RWPE2 (cell line): ENCODE results near the gene OR5B21.

Experiments used
- ATAC-seq: fragments of 200-7000 bp; cut with Tn5 transposase; 3 replicates; pipeline ENCODE4 v1.9.1; 2021; ENCODE audit warnings: low read depth
- DNase-seq: peaks from one replicate; pipeline ENCODE4 v3.0.0-alpha.2; 2020; ENCODE audit warnings: low spot score
- H3K27ac ChIP-seq: fragments of 450-650 bp; 2 replicates; pipeline ENCODE4 v1.5.1; 2017; ENCODE audit warnings: mild to moderate bottlenecking; ENCODE audit not compliant: poor library complexity, severe bottlenecking
- H3K27me3 ChIP-seq: fragments of 250-450 bp; sonication (Bioruptor Pico); 2 replicates; pipeline ENCODE4 v1.5.1; 2021; ENCODE audit warnings: mild to moderate bottlenecking, moderate library complexity; ENCODE audit not compliant: insufficient read depth, poor library complexity, severe bottlenecking
- H3K36me3 ChIP-seq: fragments of 250-450 bp; sonication (Bioruptor Pico); 2 replicates; pipeline ENCODE4 v1.5.1; 2020; ENCODE audit warnings: low read depth, mild to moderate bottlenecking, moderate library complexity
- H3K4me1 ChIP-seq: fragments of 250-450 bp; sonication (Bioruptor Pico); 2 replicates; pipeline ENCODE4 v1.5.1; 2021; ENCODE audit warnings: mild to moderate bottlenecking, moderate library complexity; ENCODE audit not compliant: insufficient read depth, poor library complexity, severe bottlenecking
- H3K4me3 ChIP-seq: fragments of 250-450 bp; sonication (Bioruptor Pico); 2 replicates; pipeline ENCODE4 v1.5.1; 2021; ENCODE audit warnings: mild to moderate bottlenecking, moderate library complexity; ENCODE audit not compliant: severe bottlenecking
- H3K9me3 ChIP-seq: fragments of 250-450 bp; sonication (Bioruptor Pico); 2 replicates; pipeline ENCODE4 v1.5.1; 2021; ENCODE audit warnings: mild to moderate bottlenecking, moderate library complexity; ENCODE audit not compliant: severe bottlenecking
- TF ChIP-seq, protein P1 (sequence below): fragments of 450-650 bp; IDR thresholded peaks from one replicate; pipeline ENCODE4 v1.5.1; 2017; ENCODE audit warnings: mild to moderate bottlenecking, moderate library complexity; ENCODE audit not compliant: poor library complexity, severe bottlenecking

The OR5B21 gene

DNA sequence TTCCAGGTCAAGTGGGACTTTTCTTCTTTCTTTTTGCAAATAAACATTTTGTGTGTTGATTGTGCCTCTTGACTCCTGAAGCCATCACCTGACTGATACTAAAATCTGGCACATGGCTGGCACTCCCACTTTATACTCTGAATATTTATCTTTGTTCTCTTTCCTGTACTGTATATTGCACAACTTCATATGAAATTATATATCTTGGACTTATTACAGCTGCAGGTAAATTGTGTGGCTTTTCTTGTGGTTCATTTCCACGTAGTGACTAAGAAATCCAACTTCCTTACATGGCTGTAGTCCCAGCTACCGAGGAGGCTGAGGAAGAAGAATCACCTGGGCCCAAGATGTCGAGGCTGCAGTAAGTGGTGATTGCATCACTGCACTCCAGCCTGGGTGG lies 42.2 kb downstream of the OR5B21 start:
- no peaks in the 10 kb centered on the region for H3K9me3 ChIP-seq
- TF ChIP-seq, protein P1, sequence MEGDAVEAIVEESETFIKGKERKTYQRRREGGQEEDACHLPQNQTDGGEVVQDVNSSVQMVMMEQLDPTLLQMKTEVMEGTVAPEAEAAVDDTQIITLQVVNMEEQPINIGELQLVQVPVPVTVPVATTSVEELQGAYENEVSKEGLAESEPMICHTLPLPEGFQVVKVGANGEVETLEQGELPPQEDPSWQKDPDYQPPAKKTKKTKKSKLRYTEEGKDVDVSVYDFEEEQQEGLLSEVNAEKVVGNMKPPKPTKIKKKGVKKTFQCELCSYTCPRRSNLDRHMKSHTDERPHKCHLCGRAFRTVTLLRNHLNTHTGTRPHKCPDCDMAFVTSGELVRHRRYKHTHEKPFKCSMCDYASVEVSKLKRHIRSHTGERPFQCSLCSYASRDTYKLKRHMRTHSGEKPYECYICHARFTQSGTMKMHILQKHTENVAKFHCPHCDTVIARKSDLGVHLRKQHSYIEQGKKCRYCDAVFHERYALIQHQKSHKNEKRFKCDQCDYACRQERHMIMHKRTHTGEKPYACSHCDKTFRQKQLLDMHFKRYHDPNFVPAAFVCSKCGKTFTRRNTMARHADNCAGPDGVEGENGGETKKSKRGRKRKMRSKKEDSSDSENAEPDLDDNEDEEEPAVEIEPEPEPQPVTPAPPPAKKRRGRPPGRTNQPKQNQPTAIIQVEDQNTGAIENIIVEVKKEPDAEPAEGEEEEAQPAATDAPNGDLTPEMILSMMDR, result no peak
- H3K36me3 ChIP-seq, result no peaks in the 10 kb centered on the region
- H3K4me1 ChIP-seq, result no peaks in the 10 kb centered on the region
- ATAC-seq, result peak; percentile 38
- no peak for DNase-seq
- no peak overlapping the region for H3K27ac ChIP-seq
- no peak overlapping the region for H3K4me3 ChIP-seq
- H3K27me3 ChIP-seq, result no peaks in the 10 kb centered on the region
